ENCODE measurements around the gene DRICH1.

DNA sequence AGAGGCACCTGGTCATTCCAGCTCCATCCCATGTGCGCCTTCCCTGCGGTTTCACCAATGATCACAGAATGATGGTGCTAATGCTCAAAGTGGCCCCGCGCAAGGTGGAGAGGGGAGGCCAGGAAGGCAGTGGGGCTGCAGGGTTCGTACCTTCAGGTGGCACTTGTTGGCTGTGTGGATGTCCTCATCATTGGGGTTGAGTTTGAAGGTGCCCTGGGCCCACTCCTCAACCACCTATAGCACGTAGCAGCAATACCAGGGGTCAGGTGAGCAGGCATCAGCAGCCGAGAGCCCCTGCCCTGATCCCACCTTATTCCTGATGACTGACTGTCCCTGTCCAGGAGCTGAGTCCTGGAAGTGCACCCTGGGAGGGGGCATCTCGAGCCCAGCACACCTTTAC lies 20.6 kb upstream of the DRICH1 start:
- TF ChIP-seq, protein P1, sequence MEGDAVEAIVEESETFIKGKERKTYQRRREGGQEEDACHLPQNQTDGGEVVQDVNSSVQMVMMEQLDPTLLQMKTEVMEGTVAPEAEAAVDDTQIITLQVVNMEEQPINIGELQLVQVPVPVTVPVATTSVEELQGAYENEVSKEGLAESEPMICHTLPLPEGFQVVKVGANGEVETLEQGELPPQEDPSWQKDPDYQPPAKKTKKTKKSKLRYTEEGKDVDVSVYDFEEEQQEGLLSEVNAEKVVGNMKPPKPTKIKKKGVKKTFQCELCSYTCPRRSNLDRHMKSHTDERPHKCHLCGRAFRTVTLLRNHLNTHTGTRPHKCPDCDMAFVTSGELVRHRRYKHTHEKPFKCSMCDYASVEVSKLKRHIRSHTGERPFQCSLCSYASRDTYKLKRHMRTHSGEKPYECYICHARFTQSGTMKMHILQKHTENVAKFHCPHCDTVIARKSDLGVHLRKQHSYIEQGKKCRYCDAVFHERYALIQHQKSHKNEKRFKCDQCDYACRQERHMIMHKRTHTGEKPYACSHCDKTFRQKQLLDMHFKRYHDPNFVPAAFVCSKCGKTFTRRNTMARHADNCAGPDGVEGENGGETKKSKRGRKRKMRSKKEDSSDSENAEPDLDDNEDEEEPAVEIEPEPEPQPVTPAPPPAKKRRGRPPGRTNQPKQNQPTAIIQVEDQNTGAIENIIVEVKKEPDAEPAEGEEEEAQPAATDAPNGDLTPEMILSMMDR (IDR thresholded peaks at IDR 0.05): no peak
- TF ChIP-seq POLR2A (IDR thresholded peaks at IDR 0.05): no peak
- no peak for TF ChIP-seq POLR2AphosphoS5 (IDR thresholded peaks at IDR 0.05)
